ENCODE measurements around the gene G3BP1. TPM values are rescaled to one million over a fixed set of nuclear protein-coding genes. Genes with fewer than 3 reads are reported as not detected.

The G3BP1 gene
- total and polyA plus RNA-seq, 12 donors: 11.5 to 167 (median 95.0) TPM

- no peak for DNase-seq
- WGBS, 4 donors: 92 to 100% (median 95%) methylated on average over 1 of the region's 1 CpG
- Histone ChIP-seq H3K4me1 (replicated peaks in 1 of 2) (peaks cover 21 to 38% of the 10 kb centered on the region in 2 donors), H3K9me3 (replicated peaks in 1 of 3) (no peaks in the 10 kb centered on the region), H3K4me3 (no peak overlapping the region), H3K36me3 (replicated peaks in 1 of 2) (peaks cover 0 to 15% of the 10 kb centered on the region in 2 donors), H3K27ac (no peak overlapping the region), H3K27me3 (no peaks in the 10 kb centered on the region)
- TF ChIP-seq POLR2A (IDR thresholded peaks at IDR 0.05) (no peak), CTCF (IDR thresholded peaks at IDR 0.05) (no peak)
- intact Hi-C loops (cut with DNase I): loop anchor here (5.0 to 10.0 kb wide), 3 partner anchors 86 to 299 kb away; partner anchors contain the start of gene SLC36A1 (in 1 of the 2)
Measured at GRCh38 chr5:151743530-151743929, 28.2 kb upstream of the G3BP1 start.

- intact Hi-C loops (cut with DNase I): loop anchor here (10.0 kb wide), 2 partner anchors 280 to 300 kb away; partner anchors contain the start of gene SLC36A1 (in 1 of the 2)
- Histone ChIP-seq H3K27me3 (no peaks in the 10 kb centered on the region), H3K36me3 (replicated peaks in 1 of 2) (peaks cover 0 to 15% of the 10 kb centered on the region in 2 donors), H3K4me3 (no peak overlapping the region), H3K9me3 (replicated peaks in 1 of 3) (no peaks in the 10 kb centered on the region), H3K27ac (peak overlapping the region in 4 of 5 donors; percentile 19 to 71 (median 53)), H3K4me1 (replicated peaks in 1 of 2) (peaks cover 9 to 28% of the 10 kb centered on the region in 2 donors)
- TF ChIP-seq POLR2A (IDR thresholded peaks at IDR 0.05) (peak in 1 of 2 donors; percentile 21), CTCF (IDR thresholded peaks at IDR 0.05) (no peak)
- DNase-seq: peak; percentile 75 to 97 (median 89)
- WGBS, 4 donors: 45 to 59% (median 51%) methylated on average over 6 to 7 of the region's 7 CpGs
Measured at GRCh38 chr5:151745071-151745705, 26.6 kb upstream of the G3BP1 start.

GRCh38 chr5:151750121-151750520, 21.6 kb upstream of the G3BP1 start:
- Histone ChIP-seq H3K27ac (peak overlapping the region in 1 of 5 donors; percentile 54), H3K9me3 (replicated peaks in 1 of 3) (no peaks in the 10 kb centered on the region), H3K4me3 (no peak overlapping the region), H3K4me1 (replicated peaks in 1 of 2) (peaks cover 0 to 18% of the 10 kb centered on the region in 2 donors), H3K27me3 (no peaks in the 10 kb centered on the region), H3K36me3 (replicated peaks in 1 of 2) (peaks cover 0 to 8% of the 10 kb centered on the region in 2 donors)
- no peak for DNase-seq
- TF ChIP-seq POLR2A (IDR thresholded peaks at IDR 0.05) (no peak), CTCF (IDR thresholded peaks at IDR 0.05) (no peak)
- intact Hi-C loops (cut with DNase I): no loop called here
- WGBS, 4 donors: 89 to 93% (median 91%) methylated on average over 4 of the region's 4 CpGs

- Histone ChIP-seq H3K36me3 (replicated peaks in 1 of 2) (peaks cover 0 to 3% of the 10 kb centered on the region in 2 donors), H3K27ac (no peak overlapping the region), H3K4me1 (replicated peaks in 1 of 2) (peaks cover 0 to 13% of the 10 kb centered on the region in 2 donors), H3K9me3 (replicated peaks in 1 of 3) (no peaks in the 10 kb centered on the region), H3K4me3 (no peak overlapping the region), H3K27me3 (no peaks in the 10 kb centered on the region)
- TF ChIP-seq POLR2A (IDR thresholded peaks at IDR 0.05): no peak
- no peak for TF ChIP-seq CTCF (IDR thresholded peaks at IDR 0.05)
- DNase-seq: no peak
- WGBS, 4 donors: 81 to 100% (median 91%) methylated on average over 4 of the region's 4 CpGs
- intact Hi-C loops (cut with DNase I): no loop called here
Measured at GRCh38 chr5:151751091-151751490, 20.7 kb upstream of the G3BP1 start.
